HepG2 (cell line): ENCODE data around the gene HLA-DOA. TPM values are rescaled to one million over a fixed set of nuclear protein-coding genes. Genes with fewer than 3 reads are reported as not detected.
A peak's percentile ranks its signal among the peaks of the same experiment; 100 is the strongest.

Experiments used
- ATAC-seq: fragments of 200-7000 bp; cut with Tn5 transposase; 3 replicates; pipeline ENCODE4 v1.9.1; 2020; ENCODE audit warnings: mild to moderate bottlenecking, moderate library complexity
- BruUV-seq: library from RNA; stranded (reverse); fragments of 400-500 nt; replicated peaks from 2 replicates; lab custom pipeline; 2021; lab: Mats Ljungman, UMichigan
- CTCF ChIA-PET: fragments of 300-600 bp; formaldehyde crosslinking; extraction: SDS; loops from one replicate; lab custom pipeline; 2021; ENCODE audit warnings: low total read pairs, inconsistent platforms, low intra/inter-chr PET ratio; lab: Yijun Ruan, JAX
- POLR2A ChIA-PET: fragments of 350-600 bp; sonication (Branson Sonifier 250); formaldehyde crosslinking; loops from one replicate; lab custom pipeline; 2020; ENCODE audit warnings: antibody characterized with exemption, inconsistent platforms; lab: Yijun Ruan, JAX
- DNase-seq: peaks from one replicate; pipeline ENCODE4 v3.0.0-alpha.2; 2015; ENCODE audit warnings: low spot score
- FAIRE-seq: peaks from 3 replicates; lab custom pipeline; 2011; peaks lifted over from hg19 to GRCh38; lab: Jason Lieb, UNC
- H2AFZ ChIP-seq: one replicate; pipeline ENCODE4 v1.6.1; 2011; ENCODE audit warnings: low read length, inconsistent platforms
- H3K27ac ChIP-seq: fragments of 300-600 bp; 3 replicates; pipeline ENCODE4 v1.8.0; 2011; ENCODE audit warnings: mixed run types, mild to moderate bottlenecking, mixed read lengths, low read length, inconsistent platforms; ENCODE audit not compliant: insufficient read depth; ENCODE audit errors: extremely low read length
- H3K27me3 ChIP-seq, 2 experiments: fragments of 200-600 bp in 1 of 2; 2 replicates in 1 of 2; 3 replicates in 1 of 2; pipeline versions ENCODE4 v1.6.0 to v1.8.0; 2011; ENCODE audit warnings: low read length in 2 of 2, mild to moderate bottlenecking in 2 of 2, moderate library complexity in 2 of 2, inconsistent platforms in 1 of 2; ENCODE audit not compliant: insufficient read depth in 2 of 2, control insufficient read depth in 1 of 2
- H3K36me3 ChIP-seq, 2 experiments: fragments of 200-600 bp in 1 of 2; replicated peaks in 1 of 2; 2 replicates in 1 of 2; 3 replicates in 1 of 2; pipeline versions ENCODE4 v1.5.1 to v1.8.0; 2011; ENCODE audit warnings: low read length in 2 of 2, inconsistent platforms in 1 of 2; ENCODE audit not compliant: insufficient read depth in 2 of 2, control insufficient read depth in 1 of 2
- H3K4me1 ChIP-seq: 2 replicates; pipeline ENCODE4 v1.5.1; 2012; ENCODE audit warnings: low read length, inconsistent platforms; ENCODE audit not compliant: insufficient read depth
- H3K4me2 ChIP-seq: 2 replicates; pipeline ENCODE4 v1.6.0; 2011; ENCODE audit warnings: low read depth, low read length, inconsistent platforms
- H3K4me3 ChIP-seq, 3 experiments: fragments of 200-600 bp in 1 of 3; sonication (generic), shearing (Covaris generic) in 1 of 3; replicated peaks in 1 of 3; 2 replicates each; pipeline ENCODE4 v1.5.1; 2011 to 2016; ENCODE audit warnings: low read length in 3 of 3, inconsistent platforms in 2 of 3, low read depth in 2 of 3, mild to moderate bottlenecking in 2 of 3, control low read depth in 1 of 3, mixed read lengths in 1 of 3; ENCODE audit not compliant: insufficient read depth in 1 of 3
- H3K79me2 ChIP-seq: one replicate; pipeline ENCODE4 v1.6.1; 2011; ENCODE audit warnings: low read length, inconsistent platforms; ENCODE audit not compliant: insufficient read depth
- H3K9ac ChIP-seq: 2 replicates; pipeline ENCODE4 v1.6.0; 2011; ENCODE audit warnings: mild to moderate bottlenecking, low read depth, low read length, inconsistent platforms; ENCODE audit not compliant: insufficient read depth
- H3K9me3 ChIP-seq: 2 replicates; pipeline ENCODE4 v1.5.1; 2012; ENCODE audit warnings: mild to moderate bottlenecking, low read length
- H4K20me1 ChIP-seq: 2 replicates; pipeline ENCODE4 v1.6.0; 2011; ENCODE audit warnings: inconsistent platforms, mild to moderate bottlenecking, low read length, moderate library complexity; ENCODE audit not compliant: insufficient read depth
- ATAD3A ChIP-seq: sonication (generic); formaldehyde crosslinking; IDR thresholded peaks from 2 replicates; pipeline ENCODE4 v1.4.0; 2020; ENCODE audit warnings: missing genetic modification reagents
- ATF6 ChIP-seq: sonication (generic); formaldehyde crosslinking; conservative IDR thresholded peaks from 2 replicates; pipeline ENCODE4 v1.4.0; 2020; ENCODE audit warnings: missing genetic modification reagents
- RARG ChIP-seq: sonication (generic); formaldehyde crosslinking; IDR thresholded peaks from 2 replicates; pipeline ENCODE4 v1.4.0; 2020; ENCODE audit warnings: low read depth, mild to moderate bottlenecking, missing genetic modification reagents
- ZBTB43 ChIP-seq: sonication (generic); formaldehyde crosslinking; conservative IDR thresholded peaks from 2 replicates; pipeline ENCODE4 v1.4.0; 2020; ENCODE audit warnings: missing genetic modification reagents
- ZNF205 ChIP-seq: IDR thresholded peaks from 2 replicates; pipeline ENCODE4 v1.6.1; 2018; ENCODE audit warnings: missing biosample characterization, missing genetic modification reagents
- ZNF234 ChIP-seq: sonication (generic); formaldehyde crosslinking; conservative IDR thresholded peaks from 2 replicates; pipeline ENCODE4 v1.5.1; 2020; ENCODE audit warnings: mild to moderate bottlenecking, missing genetic modification reagents
- ZNF850 ChIP-seq: sonication (generic); formaldehyde crosslinking; conservative IDR thresholded peaks from 2 replicates; pipeline ENCODE4 v1.9.0; 2021; ENCODE audit warnings: mild to moderate bottlenecking, missing genetic modification reagents
- WGBS: methylation state at CpG from one replicate; pipeline ENCODE4 v1.1.6; 2017; ENCODE audit warnings: low lambda C conversion rate; 5-methylcytosine and 5-hydroxymethylcytosine counted together
- in situ Hi-C: cut with HindIII; loops from 2 replicates; pipeline ENCODE4 v1.10.0; 2017; ENCODE audit warnings: low pct_unique_long_range_greater_than_20kb; ENCODE audit not compliant: extremely low pct_ligation_motif_present
- intact Hi-C: fragments of 100-400 bp; cut with micrococcal nuclease; formaldehyde crosslinking; loops from one replicate; pipeline ENCODE4 v1.10.0; 2022; ENCODE audit not compliant: unreplicated experiment
- polyA plus RNA-seq, 8 experiments: library from polyadenylated mRNA; depleted of rRNA in 3 of 8; stranded (reverse) in 7 of 8; unstranded in 1 of 8; fragments of >200 nt; fragmentation: Illumina TruSeq in 4 of 8; extraction: Trizol in 4 of 8; gene quantifications; 2 replicates each; pipeline versions ENCODE4 v1.2.1 to v1.2.3, GENCODE V29; 2011 to 2016; ENCODE audit warnings: low read depth in 4 of 8, missing spikeins in 1 of 8, mixed read lengths in 1 of 8; ENCODE audit not compliant: insufficient read depth in 1 of 8
- total RNA-seq, 5 experiments: library from RNA; depleted of rRNA; stranded (reverse); fragments of >200 nt; fragmentation: Illumina TruSeq; extraction: Trizol; gene quantifications; 2 replicates each; pipeline ENCODE4 v1.2.3, GENCODE V29; 2016; ENCODE audit warnings: low read depth in 1 of 5

HLA-DOA gene
- total and polyA plus RNA-seq, 2 of the 13 experiments (the other 11 are each of a cell fraction or from before 2014, with no cell fraction given) = 0.03 to 0.09 TPM

- Histone ChIP-seq H3K4me2 (no peak overlapping the region), H3K27ac (no peak overlapping the region), H3K79me2 (no peaks in the 10 kb centered on the region), H3K4me1 (no peaks in the 10 kb centered on the region), H2AFZ (no peak overlapping the region), H4K20me1 (no peaks in the 10 kb centered on the region), H3K36me3 (no peaks in the 10 kb centered on the region), H3K9ac (no peak overlapping the region), H3K27me3 (peaks cover 11 to 53% of the 10 kb centered on the region in 2 experiments), H3K9me3 (no peaks in the 10 kb centered on the region), H3K4me3 (no peak overlapping the region)
- BruUV-seq = no TSS peak
- no peak for DNase-seq
- intact Hi-C loops = no loop called here
- in situ Hi-C loops = no loop called here
- no peak for FAIRE-seq
- peak; percentile 33; the same call in 2 of the 3 replicates for ATAC-seq
- CTCF ChIA-PET = no interaction called here
- 50% methylated on average over 25 of the region's 26 CpGs for WGBS
- POLR2A ChIA-PET = no interaction called here
- TF ChIP-seq ZNF234 (CRISPR knock-in tag) (no peak), ZBTB43 (CRISPR knock-in tag) (no peak), RARG (CRISPR knock-in tag) (no peak), ATAD3A (CRISPR knock-in tag) (no peak), ATF6 (no peak), ZNF850 (CRISPR knock-in tag) (no peak), ZNF205 (no peak)
Observed at GRCh38 chr6:33007831-33008400, 1.5 kb downstream of the HLA-DOA start.
